ENCODE measurements around the gene SEL1L. TPM values are rescaled to one million over a fixed set of nuclear protein-coding genes. Genes with fewer than 3 reads are reported as not detected.
"Not testable (repeated sequence)": the region's sequence is repeated elsewhere in the genome, so short reads cannot be mapped to it uniquely, and the experiment has no call there.

Gene SEL1L
- total RNA-seq, 1 donor from 2014 or later = 47.0 TPM

DNA sequence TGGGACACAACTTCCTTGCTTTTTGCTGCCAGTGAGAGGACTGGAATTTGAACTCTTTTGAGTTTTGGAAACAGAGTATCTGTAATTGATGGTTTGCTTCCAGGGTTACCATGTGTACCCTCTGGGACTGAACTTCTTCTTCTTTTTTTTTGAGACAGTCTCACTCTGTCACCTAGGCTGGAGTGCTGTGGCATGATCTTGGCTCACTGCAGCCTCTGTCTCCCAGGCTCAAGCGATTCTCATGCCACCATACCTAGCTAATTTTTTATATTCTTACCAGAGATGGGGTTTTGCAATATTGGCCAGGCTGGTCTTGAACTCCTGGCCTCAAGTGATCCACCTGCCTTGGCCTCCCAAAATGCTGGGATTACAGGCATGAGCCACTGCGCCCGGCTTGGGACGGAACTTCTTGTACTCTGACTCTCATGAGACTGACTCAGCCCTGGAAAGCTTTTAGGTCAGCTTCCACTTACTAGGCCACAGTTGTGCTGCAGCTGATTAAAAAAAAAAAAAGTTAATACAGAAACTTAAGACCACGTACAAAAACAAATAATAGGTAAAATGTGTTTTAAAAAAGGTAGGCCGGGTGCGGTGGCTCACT is 15.8 kb downstream of the SEL1L start:
- Mint-ChIP-seq H3K36me3 (ENCODE audit: low read depth) (peaks cover 19% of the 10 kb centered on the region), H3K9me3 (no peaks in the 10 kb centered on the region), H3K4me1 (peaks cover 17% of the 10 kb centered on the region), H3K4me3 (no peak overlapping the region), H3K27me3 (ENCODE audit: low read depth) (no peaks in the 10 kb centered on the region), H3K27ac (ENCODE audit: unreplicated experiment) (no peak overlapping the region)
- no peak for TF ChIP-seq CTCF (conservative IDR thresholded peaks at IDR 0.05)
- no peak for DNase-seq (ENCODE audit: low read depth, low spot score)

DNA sequence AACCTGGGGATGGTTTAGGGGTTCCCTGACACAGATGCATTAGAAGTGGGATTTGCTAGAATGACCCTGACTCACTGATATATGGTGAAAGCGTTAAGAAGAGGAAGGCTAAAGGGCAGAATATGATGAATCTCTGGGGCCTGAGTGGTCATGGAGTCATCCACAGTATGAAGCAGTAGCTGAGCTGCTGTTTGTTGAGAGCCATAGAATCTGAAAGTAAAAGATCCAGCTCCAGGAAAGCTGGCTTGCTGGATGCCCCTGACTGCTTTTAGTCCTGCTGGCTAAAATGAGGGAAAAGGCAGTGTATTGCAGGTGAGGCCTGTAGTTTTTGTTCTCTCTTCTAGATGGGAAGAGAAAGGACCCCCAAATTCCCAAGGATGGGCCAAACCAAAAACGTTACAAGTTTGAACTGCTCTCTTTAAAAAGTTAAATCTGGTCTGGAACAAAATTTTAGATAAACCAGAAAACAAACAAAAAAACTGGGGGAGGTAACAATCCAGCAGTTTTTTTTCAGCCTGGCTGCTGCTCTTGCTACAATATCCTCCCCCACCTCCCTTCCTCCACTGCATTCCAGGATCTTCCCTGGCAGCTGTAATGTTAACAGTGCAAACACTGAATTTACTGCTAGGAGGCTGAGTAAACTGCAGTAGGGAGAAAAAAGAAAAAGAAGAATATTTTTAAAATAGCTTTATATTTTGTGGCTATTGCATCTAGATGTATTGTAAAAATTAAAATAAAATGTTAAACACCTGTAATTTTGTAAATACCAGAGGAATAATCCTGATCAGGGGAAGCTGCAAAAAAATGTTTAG is 16.5 kb downstream of the SEL1L start:
- peaks cover 15% of the 10 kb centered on the region for H3K4me1 Mint-ChIP-seq
- TF ChIP-seq CTCF (conservative IDR thresholded peaks at IDR 0.05) = no peak
- peak overlapping the region; percentile 27 for H3K27ac Mint-ChIP-seq (ENCODE audit: unreplicated experiment)
- H3K4me3 Mint-ChIP-seq = no peak overlapping the region
- H3K36me3 Mint-ChIP-seq (ENCODE audit: low read depth) = peaks cover 21% of the 10 kb centered on the region
- no peaks in the 10 kb centered on the region for H3K27me3 Mint-ChIP-seq (ENCODE audit: low read depth)
- DNase-seq (ENCODE audit: low read depth, low spot score) = no peak
- H3K9me3 Mint-ChIP-seq = no peaks in the 10 kb centered on the region

- Mint-ChIP-seq H3K4me1 (peaks cover 28% of the 10 kb centered on the region), H3K36me3 (ENCODE audit: low read depth) (peaks cover 24% of the 10 kb centered on the region)
- H3K27ac Mint-ChIP-seq (ENCODE audit: unreplicated experiment); H3K4me3 Mint-ChIP-seq; DNase-seq (ENCODE audit: low read depth, low spot score); H3K9me3 Mint-ChIP-seq; H3K27me3 Mint-ChIP-seq (ENCODE audit: low read depth): not testable (repeated sequence)
Measured at GRCh38 chr14:81515927-81516326, 17.7 kb downstream of the SEL1L start.

DNA sequence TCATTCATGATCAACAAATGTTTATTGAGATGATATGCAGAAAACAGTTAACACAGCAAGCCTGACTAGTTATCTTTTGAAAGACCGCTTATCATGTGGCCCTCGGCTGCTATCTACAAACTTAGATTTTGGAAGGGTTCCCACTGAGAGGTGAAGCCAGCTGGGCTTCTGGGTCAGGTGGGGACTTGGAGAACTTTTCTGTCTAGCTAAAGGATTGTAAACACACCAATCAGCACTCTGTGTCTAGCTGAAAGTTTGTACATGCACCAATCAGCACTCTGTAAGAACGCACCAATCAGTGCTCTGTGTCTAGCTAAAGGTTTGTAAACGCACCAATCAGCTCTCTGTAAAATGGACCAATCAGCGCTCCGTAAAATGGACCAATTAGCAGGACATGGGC is 20.8 kb downstream of the SEL1L start:
- Mint-ChIP-seq H3K36me3 (ENCODE audit: low read depth) (peaks cover 28% of the 10 kb centered on the region), H3K4me1 (peaks cover 21% of the 10 kb centered on the region)
- not testable (repeated sequence) for H3K9me3 Mint-ChIP-seq; H3K4me3 Mint-ChIP-seq; H3K27me3 Mint-ChIP-seq (ENCODE audit: low read depth); DNase-seq (ENCODE audit: low read depth, low spot score); H3K27ac Mint-ChIP-seq (ENCODE audit: unreplicated experiment)

DNA sequence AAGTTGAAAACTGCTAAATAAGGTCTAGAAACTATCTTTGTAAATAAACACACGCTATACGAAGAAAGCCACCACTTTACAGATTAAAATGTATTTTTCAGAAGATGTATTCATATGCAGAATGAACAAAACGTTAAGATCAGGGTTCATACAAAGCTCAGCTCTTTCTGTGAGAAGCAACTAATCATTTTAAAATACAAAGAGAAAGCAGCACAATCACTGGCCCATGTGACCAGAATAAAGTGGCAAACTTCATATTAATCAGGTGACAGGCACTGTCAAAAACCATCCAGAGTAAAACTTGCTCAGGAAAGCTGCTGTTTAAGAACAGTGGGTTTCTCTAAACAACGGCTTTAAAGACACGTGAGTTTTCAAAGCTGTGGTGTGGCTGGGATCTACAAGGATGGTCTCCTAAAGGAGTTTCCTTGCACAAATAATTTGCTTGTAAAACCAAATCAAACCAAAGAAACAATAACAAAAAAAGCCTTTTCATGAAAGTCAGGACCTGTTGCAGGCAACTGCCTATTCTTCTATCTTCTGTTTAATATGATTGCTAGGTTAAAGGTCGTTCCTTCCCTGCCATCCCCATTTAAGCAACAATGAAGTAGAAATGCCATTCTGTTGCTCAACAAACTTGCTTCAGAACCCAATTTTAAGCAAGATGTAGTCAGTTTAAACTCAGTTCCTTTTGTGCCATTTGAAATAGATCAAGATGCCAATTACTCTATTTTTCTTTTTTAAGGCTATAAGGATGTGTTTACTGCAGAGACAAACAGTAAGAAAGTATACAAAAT is 22.3 kb downstream of the SEL1L start:
- Mint-ChIP-seq H3K36me3 (ENCODE audit: low read depth) (peaks cover 34% of the 10 kb centered on the region), H3K9me3 (no peaks in the 10 kb centered on the region), H3K27ac (ENCODE audit: unreplicated experiment) (no peak overlapping the region), H3K4me1 (peaks cover 21% of the 10 kb centered on the region), H3K4me3 (no peak overlapping the region), H3K27me3 (ENCODE audit: low read depth) (no peaks in the 10 kb centered on the region)
- no peak for TF ChIP-seq CTCF (conservative IDR thresholded peaks at IDR 0.05)
- DNase-seq (ENCODE audit: low read depth, low spot score) = no peak

DNA sequence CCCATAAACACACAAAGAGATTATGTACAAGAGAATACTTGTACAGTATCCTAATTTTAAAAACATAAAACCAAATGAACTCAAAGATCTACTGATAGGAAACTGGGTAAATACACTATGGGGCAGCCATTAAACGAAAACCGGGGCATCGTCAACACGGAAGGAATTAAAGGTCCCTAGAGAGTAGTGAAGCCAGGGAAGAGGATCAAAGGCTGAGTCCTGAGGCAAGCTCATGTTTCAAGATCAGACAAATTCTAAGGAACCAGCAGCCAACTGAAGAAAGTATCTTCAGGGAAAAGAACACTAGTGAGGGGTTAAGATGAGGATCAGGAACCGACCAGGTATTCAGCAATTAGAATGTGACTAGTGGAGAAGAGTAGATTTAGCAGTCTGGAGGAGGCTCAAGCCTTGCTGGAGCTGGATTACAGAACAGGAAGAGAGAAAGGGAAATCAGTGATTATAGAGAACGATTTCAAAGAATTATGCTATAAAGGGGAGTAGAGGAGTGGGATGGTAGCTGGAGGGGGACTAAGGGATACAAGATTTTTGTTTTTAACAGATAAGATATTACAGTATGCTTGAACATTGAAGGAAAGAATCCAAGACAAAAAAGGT is 23.7 kb downstream of the SEL1L start:
- DNase-seq (ENCODE audit: low read depth, low spot score) = no peak
- H3K9me3 Mint-ChIP-seq = no peaks in the 10 kb centered on the region
- H3K4me1 Mint-ChIP-seq = peaks cover 21% of the 10 kb centered on the region
- H3K27ac Mint-ChIP-seq (ENCODE audit: unreplicated experiment) = peak overlapping the region; percentile 3
- H3K27me3 Mint-ChIP-seq (ENCODE audit: low read depth) = no peaks in the 10 kb centered on the region
- no peak for TF ChIP-seq CTCF (conservative IDR thresholded peaks at IDR 0.05)
- peak overlapping the region; percentile 38 for H3K4me3 Mint-ChIP-seq
- H3K36me3 Mint-ChIP-seq (ENCODE audit: low read depth) = peaks cover 32% of the 10 kb centered on the region
